T-cell (primary cell): Measurements from ENCODE around the gene FBP2. TPM values are rescaled to one million over a fixed set of nuclear protein-coding genes. Genes with fewer than 3 reads are reported as not detected.
"Not testable (repeated sequence)": the region's sequence is repeated elsewhere in the genome, so short reads cannot be mapped to it uniquely, and the experiment has no call there.

Experiments used
- ATAC-seq, 4 experiments: fragments of 200-7000 bp in 3 of 4; fragments of 150-1000 bp in 1 of 4; cut with Tn5 transposase; replicated peaks in 1 of 4; 1 replicate in 3 of 4; 2 replicates in 1 of 4; pipeline ENCODE4 v1.10.0; 2021; ENCODE audit warnings: moderate library complexity in 3 of 4, mild to moderate bottlenecking in 2 of 4, moderate number of reproducible peaks in 1 of 4
- CTCF ChIA-PET, 2 donors: fragments of 300-600 bp; sonication (Branson Sonifier 250); formaldehyde crosslinking; loops; one replicate each; lab custom pipeline; 2022; ENCODE audit warnings: antibody characterized with exemption in 2 of 2; lab: Charles Lee
- POLR2A ChIA-PET, 2 donors: fragments of 300-600 bp; sonication (Branson Sonifier 250); formaldehyde crosslinking; loops; one replicate each; lab custom pipeline; 2022; ENCODE audit warnings: antibody characterized with exemption in 2 of 2; lab: Charles Lee
- DNase-seq, 35 experiments: peaks; one replicate each; pipeline versions ENCODE4 v3.0.0 to v3.0.0-alpha.2; 2013 to 2023
- H3K27ac ChIP-seq: one replicate; pipeline ENCODE4 v1.5.1; 2013; ENCODE audit warnings: low read length
- H3K27me3 ChIP-seq, 2 experiments: replicated peaks in 1 of 2; 1 replicate in 1 of 2; 2 replicates in 1 of 2; pipeline versions ENCODE4 v1.6.1 to v1.7.0; 2013; ENCODE audit warnings: low read length in 1 of 2, mixed read lengths in 1 of 2; ENCODE audit not compliant: control insufficient read depth in 2 of 2, insufficient read depth in 2 of 2; ENCODE audit errors: extremely low read depth in 1 of 2
- H3K36me3 ChIP-seq, 2 donors: 1 replicate in 1 of 2; 2 replicates in 1 of 2; pipeline versions ENCODE4 v1.6.1 to v1.7.0; 2013; ENCODE audit warnings: low read length in 1 of 2; ENCODE audit not compliant: control insufficient read depth in 2 of 2, insufficient read depth in 1 of 2; ENCODE audit errors: extremely low read depth in 1 of 2
- H3K4me1 ChIP-seq, 2 experiments: 1 replicate in 1 of 2; 2 replicates in 1 of 2; pipeline versions ENCODE4 v1.6.1 to v1.7.0; 2013; ENCODE audit warnings: low read length in 2 of 2, mixed read lengths in 1 of 2; ENCODE audit not compliant: insufficient read depth in 2 of 2, control insufficient read depth in 1 of 2; ENCODE audit errors: extremely low read depth in 1 of 2
- H3K4me3 ChIP-seq, 2 donors: 1 replicate in 1 of 2; 2 replicates in 1 of 2; pipeline versions ENCODE4 v1.5.1 to v1.7.0; 2013; ENCODE audit warnings: mild to moderate bottlenecking in 2 of 2, low read length in 1 of 2, moderate library complexity in 1 of 2; ENCODE audit not compliant: control insufficient read depth in 1 of 2; ENCODE audit errors: extremely low read depth in 1 of 2
- H3K9me3 ChIP-seq: 2 replicates; pipeline ENCODE4 v1.7.0; 2013
- H3K27ac Mint-ChIP-seq, 2 donors: one replicate each; pipeline ENCODE4 v1.8.0; 2020 to 2021; ENCODE audit warnings: mild to moderate bottlenecking in 2 of 2, mixed read lengths in 2 of 2
- H3K27me3 Mint-ChIP-seq, 2 donors: one replicate each; pipeline ENCODE4 v1.8.0; 2021 to 2022; ENCODE audit warnings: mixed read lengths in 2 of 2
- H3K36me3 Mint-ChIP-seq: one replicate; pipeline ENCODE4 v1.8.0; 2021; ENCODE audit warnings: mixed read lengths
- H3K4me1 Mint-ChIP-seq, 3 donors: one replicate each; pipeline ENCODE4 v1.8.0; 2020 to 2022; ENCODE audit warnings: mixed read lengths in 3 of 3, mild to moderate bottlenecking in 1 of 3
- H3K4me3 Mint-ChIP-seq, 3 donors: one replicate each; pipeline ENCODE4 v1.8.0; 2020 to 2022; ENCODE audit warnings: mild to moderate bottlenecking in 3 of 3, mixed read lengths in 3 of 3, moderate library complexity in 3 of 3
- H3K9me3 Mint-ChIP-seq, 3 donors: one replicate each; pipeline ENCODE4 v1.8.0; 2020 to 2022; ENCODE audit warnings: mixed read lengths in 3 of 3
- WGBS: methylation state at CpG from one replicate; pipeline ENCODE4 v1.1.5; 2013; ENCODE audit warnings: missing lambda C conversion rate; ENCODE audit not compliant: insufficient coverage; 5-methylcytosine and 5-hydroxymethylcytosine counted together
- total RNA-seq, 35 experiments: library from RNA in 6 of 35; stranded (reverse) in 6 of 35; fragments of 120-200 nt in 1 of 35; gene quantifications; one replicate each; pipeline versions ENCODE4 v1.2.1 to v1.2.4 and lab custom pipeline; 2013 to 2026

Gene FBP2
- total RNA-seq, 5 donors from 2014 or later (not counting 1 experiment from before 2014, with no cell fraction given), result not detected

DNA sequence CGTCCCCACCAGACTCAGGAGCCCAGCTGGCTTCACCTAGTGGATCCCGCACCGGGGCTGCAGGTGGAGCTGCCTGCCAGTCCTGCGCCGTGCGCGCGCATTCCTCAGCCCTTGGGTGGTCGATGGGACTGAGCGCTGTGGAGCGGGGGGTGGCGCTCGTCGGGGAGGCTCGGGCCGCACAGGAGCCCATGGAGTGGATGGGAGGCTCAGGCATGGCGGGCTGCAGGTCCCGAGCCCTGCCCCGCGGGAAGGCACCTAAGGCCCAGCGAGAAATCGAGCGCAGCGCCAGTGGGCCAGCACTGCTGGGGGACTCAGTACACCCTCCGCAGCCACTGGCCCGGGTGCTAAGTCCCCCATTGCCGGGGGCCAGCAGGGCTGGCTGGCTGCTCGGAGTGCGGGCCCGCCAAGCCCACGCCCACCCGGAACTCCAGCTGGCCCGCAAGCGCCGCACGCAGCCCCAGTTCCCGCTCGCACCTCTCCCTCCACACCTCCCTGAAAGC is 2.5 kb downstream of the FBP2 start:
- H3K27ac ChIP-seq, H3K36me3 Mint-ChIP-seq, H3K9me3 Mint-ChIP-seq, DNase-seq, CTCF ChIA-PET, H3K27ac Mint-ChIP-seq, H3K4me1 ChIP-seq, H3K36me3 ChIP-seq, H3K4me3 Mint-ChIP-seq, H3K4me3 ChIP-seq, ATAC-seq, H3K9me3 ChIP-seq, POLR2A ChIA-PET: not testable (repeated sequence)
- peaks cover 0 to 17% of the 10 kb centered on the region in 2 experiments for H3K27me3 ChIP-seq
- 96% methylated on average over 13 of the region's 38 CpGs for WGBS
- Mint-ChIP-seq H3K27me3 (peaks cover 24% of the 10 kb centered on the region in 2 donors), H3K4me1 (peaks cover 0 to 11% (median 8%) of the 10 kb centered on the region in 3 donors)

- H3K9me3 Mint-ChIP-seq, result no peaks in the 10 kb centered on the region
- H3K4me3 Mint-ChIP-seq, result no peak overlapping the region
- Histone ChIP-seq H3K4me3 (no peak overlapping the region), H3K27ac (no peak overlapping the region), H3K36me3 (no peaks in the 10 kb centered on the region), H3K27me3 (peaks cover 0 to 24% of the 10 kb centered on the region in 2 experiments), H3K9me3 (no peaks in the 10 kb centered on the region), H3K4me1 (peaks cover 7 to 12% of the 10 kb centered on the region in 2 experiments)
- WGBS, result 82% methylated on average over 8 of the region's 9 CpGs
- H3K4me1 Mint-ChIP-seq, result peaks cover 14 to 27% (median 23%) of the 10 kb centered on the region in 3 donors
- H3K27me3 Mint-ChIP-seq, result peaks cover 15 to 20% of the 10 kb centered on the region in 2 donors
- ChIA-PET POLR2A (interaction anchor here in 1 of 2 donors (0.5 kb wide), 1 partner anchor 1816 kb away, joined by 3 read pairs; no protein-coding TSS in a partner anchor), CTCF (no interaction called here)
- DNase-seq (no peak), ATAC-seq (no peak)
- H3K36me3 Mint-ChIP-seq, result no peaks in the 10 kb centered on the region
- no peak overlapping the region for H3K27ac Mint-ChIP-seq
These were observed 4.9 kb downstream of the FBP2 start for GRCh38 chr9:94588681-94589080.

DNA sequence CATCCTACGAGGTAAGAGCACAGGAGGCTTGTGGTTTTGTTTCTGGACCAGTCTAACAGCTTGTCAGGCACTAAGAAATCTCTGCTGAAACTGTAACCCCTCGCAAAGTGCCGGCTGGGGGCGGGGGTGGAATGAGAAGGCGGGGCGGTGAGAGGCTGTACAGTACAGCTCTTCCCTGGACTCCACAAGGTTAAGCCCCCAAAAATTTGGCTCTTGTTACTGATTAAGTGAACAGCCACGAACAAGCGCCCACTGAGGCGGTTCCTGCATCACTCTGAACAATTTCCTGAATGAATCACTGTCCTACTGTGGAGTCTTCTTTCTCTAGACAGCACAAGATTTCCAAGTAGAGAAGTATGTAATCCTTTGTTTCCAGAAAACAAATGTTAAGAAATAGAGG is 6.8 kb downstream of the FBP2 start:
- Histone ChIP-seq H3K27ac (no peak overlapping the region), H3K4me3 (no peak overlapping the region), H3K4me1 (peaks cover 7 to 12% of the 10 kb centered on the region in 2 experiments), H3K9me3 (no peaks in the 10 kb centered on the region), H3K27me3 (peaks cover 0 to 19% of the 10 kb centered on the region in 2 experiments), H3K36me3 (no peaks in the 10 kb centered on the region)
- WGBS, result 81% methylated on average over 7 of the region's 9 CpGs
- H3K9me3 Mint-ChIP-seq, result no peaks in the 10 kb centered on the region
- ChIA-PET POLR2A (no interaction called here), CTCF (no interaction called here)
- H3K27ac Mint-ChIP-seq, result no peak overlapping the region
- H3K36me3 Mint-ChIP-seq, result no peaks in the 10 kb centered on the region
- no peak for DNase-seq
- H3K4me3 Mint-ChIP-seq, result no peak overlapping the region
- ATAC-seq, result no peak
- H3K27me3 Mint-ChIP-seq, result peaks cover 8 to 14% of the 10 kb centered on the region in 2 donors
- peaks cover 14 to 27% (median 23%) of the 10 kb centered on the region in 3 donors for H3K4me1 Mint-ChIP-seq

GRCh38 chr9:94586316-94586715 is 7.3 kb downstream of the FBP2 start:
- no peak for ATAC-seq
- no peaks in the 10 kb centered on the region for H3K36me3 Mint-ChIP-seq
- ChIA-PET POLR2A (no interaction called here), CTCF (no interaction called here)
- peaks cover 8 to 14% of the 10 kb centered on the region in 2 donors for H3K27me3 Mint-ChIP-seq
- H3K4me1 ChIP-seq, result peaks cover 7 to 12% of the 10 kb centered on the region in 2 experiments
- no CpG with 5 or more reads among the region's 4 CpGs for WGBS
- H3K4me3 Mint-ChIP-seq, result no peak overlapping the region
- H3K27me3 ChIP-seq, result peaks cover 0 to 18% of the 10 kb centered on the region in 2 experiments
- peaks cover 14 to 27% (median 23%) of the 10 kb centered on the region in 3 donors for H3K4me1 Mint-ChIP-seq
- DNase-seq, result no peak
- no peak overlapping the region for H3K27ac Mint-ChIP-seq
- H3K4me3 ChIP-seq, result no peak overlapping the region
- H3K36me3 ChIP-seq, result no peaks in the 10 kb centered on the region
- no peaks in the 10 kb centered on the region for H3K9me3 Mint-ChIP-seq
- no peak overlapping the region for H3K27ac ChIP-seq
- H3K9me3 ChIP-seq, result no peaks in the 10 kb centered on the region

DNA sequence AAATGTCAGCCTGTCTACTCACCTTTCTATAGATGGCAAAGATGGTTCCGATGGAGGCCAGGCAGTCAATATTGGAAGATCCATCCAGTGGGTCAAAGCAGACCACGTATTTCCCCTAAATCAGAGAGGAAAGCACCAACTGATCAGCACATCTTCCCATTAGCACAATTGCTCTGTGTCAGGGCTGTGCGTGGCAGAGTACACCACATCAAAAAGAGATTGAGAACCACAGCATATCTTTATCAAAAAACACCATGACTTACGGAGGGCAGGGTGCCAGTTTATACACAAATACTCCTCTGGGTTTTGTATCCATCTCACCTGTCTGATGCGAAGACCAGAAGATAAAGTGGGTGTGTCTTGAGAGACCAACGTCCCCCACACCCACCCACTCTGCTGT is 9.1 kb downstream of the FBP2 start:
- Mint-ChIP-seq H3K4me3 (no peak overlapping the region), H3K9me3 (no peaks in the 10 kb centered on the region), H3K4me1 (peaks cover 14 to 27% (median 23%) of the 10 kb centered on the region in 3 donors), H3K36me3 (no peaks in the 10 kb centered on the region), H3K27me3 (peaks cover 8 to 9% of the 10 kb centered on the region in 2 donors), H3K27ac (no peak overlapping the region)
- Histone ChIP-seq H3K27ac (no peak overlapping the region), H3K9me3 (no peaks in the 10 kb centered on the region), H3K4me1 (peaks cover 7 to 12% of the 10 kb centered on the region in 2 experiments), H3K27me3 (peaks cover 0 to 18% of the 10 kb centered on the region in 2 experiments), H3K4me3 (no peak overlapping the region), H3K36me3 (no peaks in the 10 kb centered on the region)
- ChIA-PET POLR2A (no interaction called here), CTCF (no interaction called here)
- 0% methylated on average over 3 of the region's 6 CpGs for WGBS
- DNase-seq (peak in 18 of 35 experiments; percentile 2 to 57 (median 8)), ATAC-seq (peak; percentile 43 to 83 (median 56))

- H3K4me1 ChIP-seq, result peaks cover 7 to 12% of the 10 kb centered on the region in 2 experiments
- POLR2A ChIA-PET, result no interaction called here
- H3K36me3 ChIP-seq, result no peaks in the 10 kb centered on the region
- Mint-ChIP-seq H3K4me1 (peaks cover 14 to 21% (median 19%) of the 10 kb centered on the region in 3 donors), H3K9me3 (no peaks in the 10 kb centered on the region), H3K27ac (no peak overlapping the region), H3K4me3 (no peak overlapping the region), H3K36me3 (no peaks in the 10 kb centered on the region), H3K27me3 (peaks cover 1 to 4% of the 10 kb centered on the region in 2 donors)
- ATAC-seq, result no peak
- DNase-seq, result no peak
- CTCF ChIA-PET, result no interaction called here
- H3K27me3 ChIP-seq, result peaks cover 0 to 7% of the 10 kb centered on the region in 2 experiments
- no peak overlapping the region for H3K4me3 ChIP-seq
- H3K9me3 ChIP-seq, result no peaks in the 10 kb centered on the region
- no peak overlapping the region for H3K27ac ChIP-seq
- WGBS, result 91% methylated on average over 4 of the region's 5 CpGs
These were observed 11.9 kb downstream of the FBP2 start for GRCh38 chr9:94581728-94582127.
